ACHN (cell line): Measurements from ENCODE around the gene STK39.
"Not testable (repeated sequence)": the region's sequence is repeated elsewhere in the genome, so short reads cannot be mapped to it uniquely, and the experiment has no call there.

Source experiments
- DNase-seq: peaks from one replicate; pipeline ENCODE4 v3.0.0-alpha.2; 2015
- in situ Hi-C: cut with HindIII; loops from 2 replicates; pipeline ENCODE4 v1.10.0; 2017; ENCODE audit warnings: low sequenced_read_pairs, low pct_ligation_motif_present, low pct_unique_long_range_greater_than_20kb

STK39 gene

DNA sequence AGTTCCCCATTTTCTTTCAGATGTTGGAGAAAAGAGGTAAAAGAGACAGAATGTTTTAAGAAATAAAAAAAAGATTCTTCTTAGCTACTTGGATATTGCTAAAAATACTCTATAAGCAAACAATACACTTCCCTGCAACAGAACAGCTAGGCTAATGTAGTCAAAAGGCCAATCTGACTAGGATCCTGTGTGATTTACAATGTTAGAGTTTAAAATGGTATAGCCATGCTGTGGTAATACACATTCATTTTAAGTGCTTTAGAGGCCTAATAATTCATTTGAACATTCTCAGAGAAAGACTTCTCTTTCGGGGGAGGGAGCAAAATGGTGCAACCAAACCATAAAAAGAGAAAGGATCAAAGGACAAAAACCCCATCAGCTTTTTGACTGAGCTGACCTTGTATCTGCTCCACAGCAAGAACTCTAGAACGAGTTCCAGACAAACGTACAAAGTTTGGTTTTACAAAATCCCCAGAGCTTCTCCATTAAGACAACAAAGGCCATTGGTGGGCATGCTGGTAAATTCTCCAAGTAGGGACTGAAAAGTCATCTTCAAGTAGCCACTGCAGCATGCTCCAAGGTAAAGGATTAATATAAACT is 200.2 kb downstream of the STK39 start:
- no peak for DNase-seq
- in situ Hi-C loops = no loop called here

GRCh38 chr2:168044579-168044978 is 202.8 kb downstream of the STK39 start:
- in situ Hi-C loops = no loop called here

GRCh38 chr2:168044176-168044575 is 203.2 kb downstream of the STK39 start:
- in situ Hi-C loops = no loop called here
- no peak for DNase-seq

More at GRCh38 chr2:168044579-168044978, 202.8 kb downstream of the STK39 start:
- DNase-seq = no peak

DNA sequence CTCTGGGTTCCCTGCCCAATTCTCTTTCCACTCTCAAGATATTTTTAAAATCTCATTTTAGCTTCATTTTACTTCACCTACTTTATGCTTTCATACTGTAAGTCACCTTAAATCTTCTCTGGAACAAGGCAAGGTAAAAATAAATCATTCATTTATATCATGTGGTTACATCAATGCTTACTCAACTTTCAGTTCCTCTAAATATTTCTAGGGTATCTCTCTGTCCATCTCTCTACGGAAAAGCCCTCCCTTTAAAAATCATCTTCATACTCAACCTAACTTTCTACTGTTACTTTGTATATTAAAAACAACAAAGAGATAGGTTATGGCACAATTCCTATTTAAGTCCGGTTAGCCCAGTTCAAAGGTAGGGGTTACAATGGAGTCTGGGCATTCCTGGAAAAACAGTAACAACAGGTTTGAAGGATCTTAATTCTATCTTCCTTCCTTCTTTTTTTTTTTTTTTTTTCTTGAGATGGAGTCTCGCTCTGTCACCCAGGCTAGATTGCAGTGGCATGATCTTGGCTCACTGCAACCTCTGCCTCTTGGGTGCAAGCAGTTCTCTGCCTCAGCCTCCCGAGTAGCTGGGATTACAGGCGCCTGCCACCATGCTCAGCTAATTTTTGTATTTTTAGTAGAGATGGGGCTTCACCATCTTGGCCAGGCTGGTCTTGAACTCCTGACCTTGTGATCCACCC is 205.1 kb downstream of the STK39 start:
- DNase-seq = not testable (repeated sequence)

GRCh38 chr2:168039881-168040280 is 207.5 kb downstream of the STK39 start:
- DNase-seq = no peak
- in situ Hi-C loops = no loop called here

More for the DNA sequence above, 205.1 kb downstream of the STK39 start:
- in situ Hi-C loops = not testable (repeated sequence)

GRCh38 chr2:168037778-168038177 is 209.6 kb downstream of the STK39 start:
- in situ Hi-C loops = no loop called here
- DNase-seq = no peak

DNA sequence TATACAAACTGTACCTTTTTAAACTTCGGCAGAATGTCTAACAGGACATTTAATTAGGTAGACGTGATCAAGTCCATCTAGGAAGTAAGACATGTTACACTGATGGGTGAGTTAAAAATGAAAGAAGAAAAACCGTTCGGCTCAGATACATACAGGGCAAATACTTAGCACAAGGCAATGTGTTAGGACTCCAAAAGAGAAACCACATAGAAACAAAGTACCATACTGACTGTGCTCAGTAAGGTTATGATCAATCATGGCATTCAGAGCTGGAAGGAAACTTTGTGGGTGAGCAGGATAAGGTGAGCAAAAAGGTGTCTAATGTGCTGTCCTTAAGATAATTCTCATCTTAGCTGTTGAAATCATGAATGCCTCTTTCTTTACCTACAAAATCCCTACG is 211.9 kb downstream of the STK39 start:
- in situ Hi-C loops = no loop called here
- no peak for DNase-seq

DNA sequence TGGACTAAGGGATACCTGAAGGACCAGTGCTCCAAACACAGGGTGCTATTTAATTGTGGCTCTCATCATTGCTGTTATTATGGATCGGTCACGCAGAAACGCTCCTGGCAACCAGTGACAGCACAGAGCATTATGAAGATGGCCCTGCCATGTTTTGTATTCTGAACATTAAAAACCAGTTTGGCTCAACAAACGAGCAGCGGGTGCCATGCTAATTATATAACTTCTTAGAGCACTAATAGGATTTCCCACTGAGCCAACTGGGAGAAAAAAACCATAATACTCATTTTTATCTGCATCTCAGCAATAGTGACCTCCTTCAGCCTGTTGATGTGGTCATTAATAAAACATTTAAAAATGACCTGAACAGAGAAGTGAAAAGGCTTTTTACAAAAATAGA is 212.8 kb downstream of the STK39 start:
- DNase-seq = no peak
- in situ Hi-C loops = no loop called here

GRCh38 chr2:168033966-168034365 is 213.4 kb downstream of the STK39 start:
- in situ Hi-C loops = no loop called here
- DNase-seq = no peak

- in situ Hi-C loops = no loop called here
- no peak for DNase-seq
Observed at GRCh38 chr2:168032091-168032490, 215.3 kb downstream of the STK39 start.

DNA sequence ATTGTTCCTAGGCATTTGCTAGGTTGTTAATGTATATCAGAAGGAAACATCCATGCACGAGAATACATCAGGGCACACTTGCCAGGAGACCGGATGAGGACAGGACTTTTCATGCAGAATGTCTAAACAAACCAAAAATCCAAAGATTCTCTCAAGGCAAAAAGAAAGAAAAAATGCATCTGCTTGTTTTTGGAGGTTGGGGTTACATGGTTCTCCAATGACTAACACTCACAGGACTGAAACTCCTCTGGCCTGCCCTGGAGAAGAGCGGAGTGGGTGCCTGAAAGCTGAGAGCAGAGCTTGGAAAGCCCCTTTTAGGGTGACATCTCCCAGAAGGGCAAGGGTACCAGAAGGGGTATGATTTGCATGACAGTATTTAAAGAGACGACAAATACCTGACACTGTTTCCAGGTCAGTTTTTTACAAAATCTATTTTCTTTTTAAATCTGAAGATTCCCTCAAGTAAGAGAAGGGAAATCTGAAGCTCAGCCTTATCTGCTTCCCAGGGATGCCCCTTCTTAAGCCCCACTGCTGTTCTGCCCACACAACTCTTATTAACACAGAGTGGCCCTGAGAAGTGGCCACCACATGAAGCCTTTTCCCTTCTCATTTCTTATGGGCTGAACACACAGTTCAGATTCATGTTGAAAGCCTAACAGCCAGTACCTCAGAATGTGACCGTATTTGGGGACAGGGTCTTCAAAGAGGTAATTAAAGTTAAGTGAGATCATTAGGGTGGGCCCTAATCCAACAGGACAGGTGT is 216.4 kb downstream of the STK39 start:
- DNase-seq = no peak
- in situ Hi-C loops = no loop called here

GRCh38 chr2:168029071-168029470 is 218.3 kb downstream of the STK39 start:
- in situ Hi-C loops = no loop called here
- no peak for DNase-seq

GRCh38 chr2:168028362-168028761 is 219.0 kb downstream of the STK39 start:
- in situ Hi-C loops = no loop called here
- no peak for DNase-seq

GRCh38 chr2:168025487-168026202 is 221.8 kb downstream of the STK39 start:
- no peak for DNase-seq
- in situ Hi-C loops = no loop called here

DNA sequence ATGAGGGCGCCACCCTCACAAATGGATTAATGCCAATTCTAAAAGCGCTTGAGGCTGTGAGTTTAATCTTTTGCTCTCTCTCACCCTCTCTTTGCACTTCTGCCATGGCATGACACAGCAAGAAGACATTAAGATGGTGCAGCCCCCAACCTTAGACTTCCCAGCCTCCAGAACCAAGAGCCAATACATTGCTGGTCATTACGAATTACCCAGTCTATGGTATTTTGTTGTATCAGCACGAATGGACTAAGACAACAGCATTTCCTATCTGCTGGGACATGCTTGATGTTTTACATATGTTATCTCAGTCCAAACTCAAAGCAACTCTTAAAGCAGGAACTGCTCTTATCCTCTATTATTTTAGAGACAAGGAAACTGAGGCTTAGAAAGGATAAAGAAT is 222.9 kb downstream of the STK39 start:
- in situ Hi-C loops = no loop called here
- DNase-seq = no peak

- no peak for DNase-seq
Observed at GRCh38 chr2:168021800-168022587, 225.4 kb downstream of the STK39 start.

GRCh38 chr2:168015274-168015953 is 232.0 kb downstream of the STK39 start:
- DNase-seq = no peak
- in situ Hi-C loops = no loop called here

More at GRCh38 chr2:168021800-168022587, 225.4 kb downstream of the STK39 start:
- in situ Hi-C loops = no loop called here

GRCh38 chr2:168009900-168010299 is 237.5 kb downstream of the STK39 start:
- in situ Hi-C loops = no loop called here
- no peak for DNase-seq
